Panc1 (cell line): ENCODE measurements around the gene SLC1A3. TPM values are rescaled to one million over a fixed set of nuclear protein-coding genes. Genes with fewer than 3 reads are reported as not detected.

Source experiments
- ATAC-seq: fragments of 200-7000 bp; cut with Tn5 transposase; 2 replicates; pipeline ENCODE4 v1.9.1; 2020; ENCODE audit warnings: mild to moderate bottlenecking, moderate library complexity
- BruUV-seq: library from RNA; stranded (reverse); fragments of 400-500 nt; replicated peaks from 2 replicates; lab custom pipeline; 2021; lab: Mats Ljungman, UMichigan
- CTCF ChIA-PET: fragments of 300-600 bp; sonication (Branson Sonifier 250); formaldehyde crosslinking; loops from one replicate; lab custom pipeline; 2022; ENCODE audit warnings: antibody characterized with exemption; lab: Charles Lee
- POLR2A ChIA-PET: fragments of 300-600 bp; sonication (Branson Sonifier 250); formaldehyde crosslinking; loops from one replicate; lab custom pipeline; 2022; ENCODE audit warnings: antibody characterized with exemption; lab: Charles Lee
- DNase-seq: peaks from one replicate; pipeline ENCODE4 v3.0.0-alpha.2; 2010; ENCODE audit warnings: low read depth, low spot score
- H3K27ac ChIP-seq: 2 replicates; pipeline ENCODE4 v1.5.1; 2011; ENCODE audit warnings: mild to moderate bottlenecking, low read length, inconsistent platforms
- H3K27me3 ChIP-seq: fragments of 200-500 bp; sonication (Bioruptor generic); 2 replicates; pipeline ENCODE4 v1.6.0; 2014; ENCODE audit warnings: low read length, inconsistent platforms; ENCODE audit not compliant: control insufficient read depth, insufficient read depth
- H3K36me3 ChIP-seq: fragments of 200-500 bp; sonication (Bioruptor generic); 2 replicates; pipeline ENCODE4 v1.5.1; 2014; ENCODE audit warnings: inconsistent platforms, mild to moderate bottlenecking, low read length, moderate library complexity; ENCODE audit not compliant: control insufficient read depth, insufficient read depth
- H3K4me1 ChIP-seq: 2 replicates; pipeline ENCODE4 v1.5.1; 2011; ENCODE audit warnings: inconsistent platforms, mild to moderate bottlenecking, low read length, moderate library complexity; ENCODE audit not compliant: control insufficient read depth, insufficient read depth
- H3K4me3 ChIP-seq, 2 experiments: 2 replicates each; pipeline ENCODE4 v1.5.1; 2011 to 2012; ENCODE audit warnings: low read depth in 2 of 2, low read length in 2 of 2, mild to moderate bottlenecking in 2 of 2, inconsistent platforms in 1 of 2, moderate library complexity in 1 of 2
- H3K9me3 ChIP-seq: fragments of 200-500 bp; sonication (Bioruptor generic); 2 replicates; pipeline ENCODE4 v1.5.1; 2014; ENCODE audit warnings: low read depth, mild to moderate bottlenecking, inconsistent platforms, low read length, moderate library complexity; ENCODE audit not compliant: control insufficient read depth, insufficient read depth
- CTCF ChIP-seq: fragments of 450-650 bp; IDR thresholded peaks from 2 replicates; pipeline ENCODE4 v1.5.1; 2017; ENCODE audit warnings: mild to moderate bottlenecking
- POLR2AphosphoS5 ChIP-seq: IDR thresholded peaks from 2 replicates; pipeline ENCODE4 v1.6.1; 2012; ENCODE audit warnings: mild to moderate bottlenecking, low read depth, low read length, moderate library complexity
- REST ChIP-seq, 2 experiments: IDR thresholded peaks; 2 replicates each; pipeline ENCODE4 v1.6.1; 2011 to 2012; ENCODE audit warnings: low read depth in 2 of 2, control low read depth in 1 of 2, low read length in 1 of 2, mild to moderate bottlenecking in 1 of 2, moderate library complexity in 1 of 2; ENCODE audit not compliant: insufficient read depth in 1 of 2
- SIN3A ChIP-seq: IDR thresholded peaks from 2 replicates; pipeline ENCODE4 v1.6.1; 2012; ENCODE audit warnings: low read depth, mild to moderate bottlenecking, low read length, moderate library complexity, borderline replicate concordance; ENCODE audit not compliant: insufficient read depth
- TCF7L2 ChIP-seq: IDR thresholded peaks from 2 replicates; pipeline ENCODE4 v1.6.1; 2011; ENCODE audit warnings: mild to moderate bottlenecking, low read depth, low read length, inconsistent platforms
- in situ Hi-C: cut with HindIII; loops from 2 replicates; pipeline ENCODE4 v1.10.0; 2016; ENCODE audit warnings: low sequenced_read_pairs, low pct_unique_long_range_greater_than_20kb
- intact Hi-C: fragments of 100-400 bp; cut with micrococcal nuclease; formaldehyde crosslinking; loops from one replicate; pipeline ENCODE4 v1.10.0; 2022; ENCODE audit not compliant: unreplicated experiment
- total RNA-seq: library from RNA; stranded (reverse); gene quantifications from one replicate; pipeline ENCODE4 v1.2.1, GENCODE V29; 2021; ENCODE audit not compliant: unreplicated experiment

The SLC1A3 gene
- total RNA-seq, 1 experiment from 2014 or later = 0.13 TPM

DNA sequence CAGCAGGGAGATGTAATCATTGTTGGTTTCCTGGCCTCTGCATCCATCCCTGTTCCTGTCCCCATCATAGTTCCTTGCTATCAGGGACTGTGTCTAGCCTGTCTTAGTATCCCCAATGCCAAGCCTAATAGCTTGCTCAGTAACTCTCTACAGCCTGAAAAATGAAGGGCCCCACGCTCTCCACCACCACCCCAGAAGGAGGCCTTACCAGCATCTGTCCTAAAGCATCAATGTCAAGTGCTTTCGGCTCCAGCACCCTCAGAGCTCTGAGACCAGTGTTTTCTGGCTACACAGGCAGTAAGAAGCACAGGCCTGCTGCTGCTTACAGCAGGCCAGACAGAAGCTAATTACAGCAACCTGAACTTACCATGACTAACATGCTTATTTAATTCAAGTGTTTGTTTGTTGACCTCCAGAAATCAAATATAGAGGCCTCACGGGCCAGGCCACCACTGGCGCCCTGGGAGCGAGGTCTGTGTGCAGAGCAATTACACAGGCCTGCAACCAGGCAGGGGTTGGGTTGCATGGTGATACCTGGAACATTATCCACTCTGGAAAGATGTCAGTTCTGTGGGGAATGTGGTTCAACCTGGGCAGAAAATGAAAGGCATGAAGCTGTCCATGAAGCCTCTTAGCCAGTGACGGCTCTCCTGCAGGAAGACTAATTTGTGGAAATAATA is 124.3 kb downstream of the SLC1A3 start:
- H3K27ac ChIP-seq = no peak overlapping the region
- H3K4me1 ChIP-seq = no peaks in the 10 kb centered on the region
- H3K36me3 ChIP-seq = no peaks in the 10 kb centered on the region
- no TSS peak for BruUV-seq
- peak; percentile 35; the same call in 1 of the 2 replicates for ATAC-seq
- in situ Hi-C loops (no loop called here), intact Hi-C loops (no loop called here)
- no peaks in the 10 kb centered on the region for H3K9me3 ChIP-seq
- DNase-seq = no peak
- ChIA-PET CTCF (interaction anchor here (0.7 to 1.1 kb wide), 2 partner anchors 15 to 230 kb away, joined by 11 to 19 read pairs; no protein-coding TSS in a partner anchor), POLR2A (no interaction called here)
- TF ChIP-seq SIN3A (no peak), CTCF (no peak), TCF7L2 (no peak), POLR2AphosphoS5 (no peak), REST (IDR thresholded peaks at IDR 0.05; ENCODE audit: insufficient read depth in 1 of 2, low read depth in 2 of 2, low read length in 1 of 2) (no peak)
- H3K27me3 ChIP-seq = peaks cover 6% of the 10 kb centered on the region; the same call in 1 of the 2 replicates
- H3K4me3 ChIP-seq = no peak overlapping the region

DNA sequence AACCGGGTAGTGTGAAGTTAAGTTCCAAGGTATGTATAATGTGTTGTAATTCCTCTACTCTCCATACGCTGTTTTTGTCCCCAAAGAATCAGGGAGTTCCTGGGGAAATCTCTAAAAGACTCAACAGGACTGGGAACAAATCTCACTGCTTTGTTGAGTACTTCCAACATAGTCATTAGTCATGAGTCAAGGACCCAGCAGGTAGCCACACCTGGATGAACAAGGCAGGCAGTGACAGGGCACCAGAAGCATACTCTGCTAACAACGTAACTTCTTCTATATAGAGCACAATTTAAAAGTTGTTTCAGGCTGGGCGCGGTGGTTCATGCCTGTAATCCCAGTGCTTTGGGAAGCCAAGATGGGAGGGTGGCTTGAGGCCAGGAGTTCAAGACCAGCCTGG is 126.8 kb downstream of the SLC1A3 start:
- no peaks in the 10 kb centered on the region for H3K36me3 ChIP-seq
- no peak overlapping the region for H3K4me3 ChIP-seq
- no peaks in the 10 kb centered on the region for H3K9me3 ChIP-seq
- H3K27ac ChIP-seq = no peak overlapping the region
- ChIA-PET POLR2A (no interaction called here), CTCF (no interaction called here)
- BruUV-seq = no TSS peak
- ATAC-seq = no peak
- intact Hi-C loops = no loop called here
- DNase-seq = no peak
- no peaks in the 10 kb centered on the region for H3K4me1 ChIP-seq
- no peak for TF ChIP-seq SIN3A
- peaks cover 6% of the 10 kb centered on the region; the same call in 1 of the 2 replicates for H3K27me3 ChIP-seq
- in situ Hi-C loops = no loop called here

GRCh38 chr5:36734422-36734821 is 128.0 kb downstream of the SLC1A3 start:
- no peak for DNase-seq
- Histone ChIP-seq H3K9me3 (no peaks in the 10 kb centered on the region), H3K27me3 (peaks cover 8% of the 10 kb centered on the region; the same call in 1 of the 2 replicates), H3K4me1 (no peaks in the 10 kb centered on the region), H3K36me3 (no peaks in the 10 kb centered on the region), H3K27ac (no peak overlapping the region), H3K4me3 (no peak overlapping the region)
- ChIA-PET CTCF (interaction anchor here (0.6 kb wide), 1 partner anchor 210 kb away, joined by 3 read pairs; no protein-coding TSS in a partner anchor), POLR2A (no interaction called here)
- no TSS peak for BruUV-seq
- ATAC-seq = peak; percentile 81
- TF ChIP-seq CTCF (peak; percentile 47), POLR2AphosphoS5 (no peak)
- intact Hi-C loops = no loop called here
- in situ Hi-C loops = no loop called here
